Lower lobe of right lung (tissue), 2 donors: Measurements from ENCODE around the gene ZNF629. TPM values are rescaled to one million over a fixed set of nuclear protein-coding genes. Genes with fewer than 3 reads are reported as not detected.
"Not testable (repeated sequence)": the region's sequence is repeated elsewhere in the genome, so short reads cannot be mapped to it uniquely, and the experiment has no call there.

ENCODE experiments used
- ATAC-seq, 2 donors: fragments of 200-7000 bp; cut with Tn5 transposase; one replicate each; pipeline ENCODE4 v1.9.1; 2020 to 2022; ENCODE audit warnings: mild to moderate bottlenecking in 2 of 2, moderate library complexity in 2 of 2
- DNase-seq: peaks from one replicate; pipeline ENCODE4 v3.0.0-alpha.2; 2020
- H3K27ac ChIP-seq: fragments of 200-600 bp; one replicate; pipeline ENCODE4 v1.8.0; 2022
- H3K27me3 ChIP-seq: fragments of 200-600 bp; one replicate; pipeline ENCODE4 v1.8.0; 2022; ENCODE audit warnings: low read depth
- H3K36me3 ChIP-seq: fragments of 200-600 bp; one replicate; pipeline ENCODE4 v1.8.0; 2022; ENCODE audit warnings: mild to moderate bottlenecking
- H3K4me1 ChIP-seq: fragments of 200-600 bp; one replicate; pipeline ENCODE4 v1.8.0; 2022
- H3K4me3 ChIP-seq: fragments of 200-600 bp; one replicate; pipeline ENCODE4 v1.8.0; 2022; ENCODE audit warnings: mild to moderate bottlenecking
- H3K9me3 ChIP-seq: fragments of 200-600 bp; one replicate; pipeline ENCODE4 v1.8.0; 2022
- intact Hi-C: fragments of 100-400 bp; cut with DNase I; formaldehyde crosslinking; loops from one replicate; pipeline ENCODE4 v1.11.0; 2022
- total RNA-seq: library from RNA; stranded (reverse); fragmentation: NEBNext Ultra II Directional; extraction: Animal tissue kit (Norgen Biotek cat#: 25700); gene quantifications from one replicate; pipeline ENCODE4 v1.2.1, GENCODE V29; 2021
- TF ChIP-seq, protein P1 (sequence below): fragments of 200-600 bp; IDR thresholded peaks from one replicate; pipeline ENCODE4 v1.8.0; 2022; ENCODE audit warnings: antibody characterized with exemption, mild to moderate bottlenecking
- donor health status: DM: no; HTN: yes; CAD: no; lungs with severe emphysema.

Gene ZNF629
- total RNA-seq, 1 donor from 2014 or later = 11.9 TPM

DNA sequence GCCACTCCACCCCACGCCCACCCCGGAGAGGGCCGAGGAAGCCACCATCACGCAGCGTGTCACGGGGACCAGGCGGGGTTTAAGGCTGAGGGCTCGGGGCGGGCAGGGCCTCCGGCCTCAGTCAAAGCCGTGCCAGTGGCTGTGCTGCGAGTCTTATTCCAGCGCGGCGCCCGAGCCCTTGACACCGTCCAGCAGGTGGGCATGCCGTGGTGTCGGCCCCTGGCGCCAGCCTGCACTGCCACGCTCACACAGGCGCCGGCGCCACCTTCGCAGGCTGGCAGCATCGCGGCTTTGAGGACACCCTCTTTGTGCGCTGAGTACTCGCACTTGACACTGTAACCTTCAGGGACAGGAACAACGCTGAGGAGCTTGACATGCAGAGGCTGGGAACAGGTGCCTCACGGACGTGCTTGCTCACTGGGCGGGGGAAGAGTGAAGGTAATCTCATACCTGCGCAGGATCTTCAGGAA is 34.0 kb upstream of the ZNF629 start:
- ATAC-seq (peak in 1 of 2 donors; percentile 34), DNase-seq (no peak)
- Histone ChIP-seq H3K27me3 (no peaks in the 10 kb centered on the region), H3K9me3 (no peaks in the 10 kb centered on the region), H3K27ac (no peak overlapping the region), H3K36me3 (no peaks in the 10 kb centered on the region), H3K4me1 (no peaks in the 10 kb centered on the region), H3K4me3 (no peak overlapping the region)
- intact Hi-C loops = no loop called here
- TF ChIP-seq, protein P1, sequence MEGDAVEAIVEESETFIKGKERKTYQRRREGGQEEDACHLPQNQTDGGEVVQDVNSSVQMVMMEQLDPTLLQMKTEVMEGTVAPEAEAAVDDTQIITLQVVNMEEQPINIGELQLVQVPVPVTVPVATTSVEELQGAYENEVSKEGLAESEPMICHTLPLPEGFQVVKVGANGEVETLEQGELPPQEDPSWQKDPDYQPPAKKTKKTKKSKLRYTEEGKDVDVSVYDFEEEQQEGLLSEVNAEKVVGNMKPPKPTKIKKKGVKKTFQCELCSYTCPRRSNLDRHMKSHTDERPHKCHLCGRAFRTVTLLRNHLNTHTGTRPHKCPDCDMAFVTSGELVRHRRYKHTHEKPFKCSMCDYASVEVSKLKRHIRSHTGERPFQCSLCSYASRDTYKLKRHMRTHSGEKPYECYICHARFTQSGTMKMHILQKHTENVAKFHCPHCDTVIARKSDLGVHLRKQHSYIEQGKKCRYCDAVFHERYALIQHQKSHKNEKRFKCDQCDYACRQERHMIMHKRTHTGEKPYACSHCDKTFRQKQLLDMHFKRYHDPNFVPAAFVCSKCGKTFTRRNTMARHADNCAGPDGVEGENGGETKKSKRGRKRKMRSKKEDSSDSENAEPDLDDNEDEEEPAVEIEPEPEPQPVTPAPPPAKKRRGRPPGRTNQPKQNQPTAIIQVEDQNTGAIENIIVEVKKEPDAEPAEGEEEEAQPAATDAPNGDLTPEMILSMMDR = no peak

DNA sequence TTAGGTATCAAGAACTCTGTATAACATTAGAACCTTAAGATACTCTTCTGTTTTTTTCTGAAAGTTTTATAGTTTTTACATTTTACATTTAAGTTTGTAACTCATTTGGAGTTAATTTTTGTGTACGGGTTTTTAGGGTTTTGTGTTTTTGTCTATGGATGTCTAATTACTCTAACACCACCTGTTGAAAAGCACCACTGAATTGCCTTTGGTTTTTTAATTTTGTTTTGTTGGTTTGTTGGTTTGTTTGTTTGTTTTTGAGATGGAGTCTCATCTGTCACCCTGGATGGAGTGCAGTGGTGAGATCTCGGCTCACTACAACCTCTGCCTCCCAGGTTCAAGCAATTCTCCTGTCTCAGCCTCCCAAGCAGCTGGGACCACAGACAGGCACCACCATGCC is 29.8 kb upstream of the ZNF629 start:
- no peaks in the 10 kb centered on the region for H3K36me3 ChIP-seq
- H3K27me3 ChIP-seq = no peaks in the 10 kb centered on the region
- DNase-seq (no peak), ATAC-seq (no peak)
- H3K9me3 ChIP-seq = no peaks in the 10 kb centered on the region
- TF ChIP-seq, protein P1 = no peak
- intact Hi-C loops = no loop called here
- H3K27ac ChIP-seq = no peak overlapping the region
- no peak overlapping the region for H3K4me3 ChIP-seq
- peaks cover 12% of the 10 kb centered on the region for H3K4me1 ChIP-seq

DNA sequence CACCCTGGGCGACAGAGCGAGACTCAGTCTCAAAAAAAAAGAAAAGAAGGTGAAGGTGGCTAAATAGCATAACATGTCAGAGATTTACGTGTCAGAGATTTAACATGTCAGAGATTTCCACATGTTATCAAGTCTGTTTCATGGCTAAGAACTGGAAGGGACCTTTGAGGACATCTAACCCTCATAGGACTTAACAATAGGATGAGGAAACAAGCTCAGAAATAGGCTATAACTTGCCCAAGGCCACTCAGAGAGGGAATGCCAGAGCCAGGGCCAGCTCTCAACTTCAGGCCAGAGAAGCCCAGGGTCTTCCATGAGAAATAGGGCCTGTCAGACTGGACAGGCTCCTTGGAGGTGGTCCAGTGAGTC is 26.8 kb upstream of the ZNF629 start:
- TF ChIP-seq, protein P1 = no peak
- no peaks in the 10 kb centered on the region for H3K9me3 ChIP-seq
- intact Hi-C loops = no loop called here
- DNase-seq (no peak), ATAC-seq (peak in 1 of 2 donors; percentile 42)
- H3K27ac ChIP-seq = peak overlapping the region; percentile 83
- peak overlapping the region; percentile 53 for H3K4me3 ChIP-seq
- H3K36me3 ChIP-seq = no peaks in the 10 kb centered on the region
- no peaks in the 10 kb centered on the region for H3K27me3 ChIP-seq
- peaks cover 12% of the 10 kb centered on the region for H3K4me1 ChIP-seq

DNA sequence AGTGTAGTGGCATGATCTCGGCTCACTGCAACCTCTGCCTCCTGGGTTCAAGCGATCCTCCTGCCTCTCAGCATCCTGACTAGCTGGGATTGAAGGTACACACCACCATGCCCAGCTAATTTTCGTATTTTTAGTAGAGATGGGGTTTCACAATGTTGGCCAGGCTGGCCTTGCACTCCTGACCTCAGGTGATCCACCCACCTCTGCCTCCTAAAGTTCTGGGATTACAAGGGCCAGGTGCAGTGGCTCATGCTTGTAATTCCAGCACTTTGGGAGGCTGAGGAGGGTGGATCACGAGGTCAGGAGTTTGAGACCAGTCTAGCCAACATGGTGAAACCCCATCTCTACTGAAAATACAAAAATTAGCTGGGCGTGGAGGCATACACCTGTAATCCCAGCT is 22.7 kb upstream of the ZNF629 start:
- H3K4me3 ChIP-seq, H3K27ac ChIP-seq, H3K9me3 ChIP-seq, ATAC-seq, intact Hi-C loops, DNase-seq, H3K36me3 ChIP-seq, H3K27me3 ChIP-seq: not testable (repeated sequence)
- H3K4me1 ChIP-seq = peaks cover 29% of the 10 kb centered on the region

DNA sequence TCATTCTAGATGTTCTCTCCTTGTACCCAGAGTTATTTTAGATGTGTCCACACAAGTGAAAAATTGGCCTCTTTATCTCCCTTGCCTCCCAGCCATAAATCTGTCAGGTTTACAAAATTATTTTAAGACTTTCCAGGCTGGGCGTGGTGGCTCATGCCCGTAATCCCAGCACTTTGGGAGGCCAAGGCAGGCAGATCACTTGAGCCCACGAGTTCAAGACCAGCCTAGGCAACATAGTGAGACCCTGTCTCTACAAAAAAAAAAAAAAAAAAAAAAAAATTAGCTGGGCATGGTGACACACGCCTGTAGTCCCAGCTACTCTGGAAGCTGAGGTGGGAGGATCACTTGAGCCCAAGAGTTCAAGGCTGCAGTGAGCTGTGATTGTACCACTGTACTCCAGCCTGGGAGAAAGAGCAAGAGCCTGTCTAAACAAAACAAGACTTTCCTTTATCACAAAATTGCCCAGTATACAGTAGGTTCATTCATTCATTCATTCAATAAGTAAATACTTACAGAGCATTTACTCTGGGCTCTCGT is 22.0 kb upstream of the ZNF629 start:
- H3K9me3 ChIP-seq = not testable (repeated sequence)

DNA sequence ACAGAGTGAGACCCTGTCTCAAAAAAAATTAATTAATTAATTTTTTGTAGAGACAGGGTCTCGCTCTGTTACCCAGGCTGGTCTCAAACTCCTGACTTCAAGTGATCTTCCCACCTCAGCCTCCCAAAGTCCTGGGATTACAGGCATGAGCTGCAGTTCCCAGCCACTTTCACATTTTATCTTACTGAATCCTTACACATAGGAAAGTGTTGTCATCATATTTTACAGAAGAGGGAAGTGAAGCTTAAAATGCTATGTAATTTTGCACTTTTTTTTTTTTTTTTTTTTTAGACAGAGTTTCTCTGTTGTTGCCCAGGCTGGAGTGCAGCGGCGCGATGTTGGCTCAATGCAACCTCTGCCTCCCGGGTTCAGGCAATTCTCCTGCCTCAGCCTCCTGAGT is 21.1 kb upstream of the ZNF629 start:
- Histone ChIP-seq H3K9me3 (no peaks in the 10 kb centered on the region), H3K4me1 (peaks cover 21% of the 10 kb centered on the region), H3K27me3 (no peaks in the 10 kb centered on the region), H3K27ac (no peak overlapping the region), H3K36me3 (no peaks in the 10 kb centered on the region), H3K4me3 (no peak overlapping the region)
- DNase-seq = no peak
- no peak for ATAC-seq
- TF ChIP-seq, protein P1 = no peak
- intact Hi-C loops = no loop called here

More for the DNA sequence above, 22.0 kb upstream of the ZNF629 start:
- H3K27me3 ChIP-seq, ATAC-seq, intact Hi-C loops, DNase-seq, H3K4me3 ChIP-seq, H3K27ac ChIP-seq, H3K36me3 ChIP-seq: not testable (repeated sequence)
- H3K4me1 ChIP-seq = peaks cover 26% of the 10 kb centered on the region
